Psoas muscle (tissue), 8 donors: ENCODE data around the gene VAT1. TPM values are rescaled to one million over a fixed set of nuclear protein-coding genes. Genes with fewer than 3 reads are reported as not detected.

Experiments
- ATAC-seq, 4 donors: fragments of 200-7000 bp; cut with Tn5 transposase; one replicate each; pipeline ENCODE4 v1.9.1; 2020; ENCODE audit warnings: moderate library complexity in 3 of 4, mild to moderate bottlenecking in 2 of 4
- DNase-seq, 2 donors: peaks; one replicate each; pipeline ENCODE4 v3.0.0-alpha.2; 2020
- H3K27ac ChIP-seq: fragments of 200-600 bp; one replicate; pipeline ENCODE4 v1.8.0; 2022
- H3K27me3 ChIP-seq, 3 donors: fragments of 200-600 bp in 1 of 3; one replicate each; pipeline versions ENCODE4 v1.6.1 to v1.8.0; 2013 to 2022; ENCODE audit warnings: low read length in 2 of 3, mild to moderate bottlenecking in 2 of 3, moderate library complexity in 1 of 3; ENCODE audit not compliant: insufficient read depth in 3 of 3
- H3K36me3 ChIP-seq, 2 donors: fragments of 200-600 bp in 1 of 2; one replicate each; pipeline versions ENCODE4 v1.6.1 to v1.8.0; 2013 to 2022; ENCODE audit warnings: low read depth in 1 of 2, mild to moderate bottlenecking in 1 of 2, moderate library complexity in 1 of 2; ENCODE audit not compliant: insufficient read depth in 1 of 2
- H3K4me1 ChIP-seq: fragments of 200-600 bp; one replicate; pipeline ENCODE4 v1.8.0; 2022
- H3K4me3 ChIP-seq: fragments of 200-600 bp; one replicate; pipeline ENCODE4 v1.8.0; 2022; ENCODE audit warnings: mild to moderate bottlenecking
- H3K9me3 ChIP-seq: fragments of 200-600 bp; one replicate; pipeline ENCODE4 v1.8.0; 2022
- WGBS, 3 donors: extraction: QIAGEN DNeasy Blood & Tissue Kit; methylation state at CpG; one replicate each; pipeline versions ENCODE4 v1.1.6 to v1.1.7; 2013; 5-methylcytosine and 5-hydroxymethylcytosine counted together
- intact Hi-C, 2 donors: fragments of 100-400 bp; cut with DNase I; formaldehyde crosslinking; loops; one replicate each; pipeline versions ENCODE4 v1.11.0 to v1.14.2; 2022
- polyA plus RNA-seq, 3 donors: library from polyadenylated mRNA; stranded (reverse); fragments of 200-250 nt; gene quantifications; one replicate each; pipeline ENCODE4 v1.2.3, GENCODE V29; 2013
- total RNA-seq, 4 donors: library from RNA; stranded (reverse); fragmentation: NEBNext Ultra II Directional in 2 of 4; extraction: Animal tissue kit (Norgen Biotek cat#: 25700) in 2 of 4; gene quantifications; one replicate each; pipeline versions ENCODE4 v1.2.1 to v1.2.4, GENCODE V29; 2021 to 2023
- TF ChIP-seq, protein P1 (sequence below): fragments of 200-600 bp; IDR thresholded peaks from one replicate; pipeline ENCODE4 v1.8.0; 2022; ENCODE audit warnings: antibody characterized with exemption
- donor health status: healthy with polysubstance abuse.
- donor health status: DM: no; HTN: no; CAD: no; lungs with moderate emphysema.
- donor health status: Bipolar disorder and iron deficiency.
- donor health status: healthy.
- donor health status: DM: yes; HTN: yes; CAD: no.
- donor health status: DM: no; HTN: no; CAD: no.
- donor health status: DM: no; HTN: no; CAD: no.
- donor health status: DM: yes; HTN: yes; CAD: no.

The VAT1 gene
- total and polyA plus RNA-seq, 7 donors = 19.2 to 50.6 (median 20.2) TPM

DNA sequence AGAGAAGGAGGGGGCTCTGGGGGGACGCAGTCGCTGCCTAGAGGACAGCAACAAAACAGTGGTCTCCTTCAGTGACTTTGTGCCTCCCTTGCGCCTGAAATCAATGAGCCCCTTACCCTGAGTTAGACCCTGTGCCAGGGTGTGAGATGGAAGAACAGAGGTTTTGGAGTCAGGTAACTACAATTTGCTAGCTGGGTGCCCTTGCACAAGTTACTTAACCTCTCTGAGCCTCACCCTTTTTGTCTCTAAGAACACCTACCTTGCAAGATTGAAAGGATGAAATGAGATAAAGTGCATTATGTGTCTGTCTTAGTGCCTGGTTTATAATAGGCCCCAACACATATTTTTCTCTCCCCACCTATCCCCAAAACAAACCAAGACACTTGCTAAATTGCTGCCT lies 12.7 kb upstream of the VAT1 start:
- ATAC-seq (no peak), DNase-seq (no peak)
- no peaks in the 10 kb centered on the region for H3K9me3 ChIP-seq
- H3K36me3 ChIP-seq = no peaks in the 10 kb centered on the region
- no peak overlapping the region for H3K27ac ChIP-seq
- intact Hi-C loops = no loop called here
- no peaks in the 10 kb centered on the region for H3K27me3 ChIP-seq
- WGBS, 3 donors = 72 to 83% (median 81%) methylated on average over 3 of the region's 3 CpGs
- TF ChIP-seq, protein P1, sequence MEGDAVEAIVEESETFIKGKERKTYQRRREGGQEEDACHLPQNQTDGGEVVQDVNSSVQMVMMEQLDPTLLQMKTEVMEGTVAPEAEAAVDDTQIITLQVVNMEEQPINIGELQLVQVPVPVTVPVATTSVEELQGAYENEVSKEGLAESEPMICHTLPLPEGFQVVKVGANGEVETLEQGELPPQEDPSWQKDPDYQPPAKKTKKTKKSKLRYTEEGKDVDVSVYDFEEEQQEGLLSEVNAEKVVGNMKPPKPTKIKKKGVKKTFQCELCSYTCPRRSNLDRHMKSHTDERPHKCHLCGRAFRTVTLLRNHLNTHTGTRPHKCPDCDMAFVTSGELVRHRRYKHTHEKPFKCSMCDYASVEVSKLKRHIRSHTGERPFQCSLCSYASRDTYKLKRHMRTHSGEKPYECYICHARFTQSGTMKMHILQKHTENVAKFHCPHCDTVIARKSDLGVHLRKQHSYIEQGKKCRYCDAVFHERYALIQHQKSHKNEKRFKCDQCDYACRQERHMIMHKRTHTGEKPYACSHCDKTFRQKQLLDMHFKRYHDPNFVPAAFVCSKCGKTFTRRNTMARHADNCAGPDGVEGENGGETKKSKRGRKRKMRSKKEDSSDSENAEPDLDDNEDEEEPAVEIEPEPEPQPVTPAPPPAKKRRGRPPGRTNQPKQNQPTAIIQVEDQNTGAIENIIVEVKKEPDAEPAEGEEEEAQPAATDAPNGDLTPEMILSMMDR = no peak
- H3K4me1 ChIP-seq = peaks cover under 1% of the 10 kb centered on the region
- H3K4me3 ChIP-seq = no peak overlapping the region

DNA sequence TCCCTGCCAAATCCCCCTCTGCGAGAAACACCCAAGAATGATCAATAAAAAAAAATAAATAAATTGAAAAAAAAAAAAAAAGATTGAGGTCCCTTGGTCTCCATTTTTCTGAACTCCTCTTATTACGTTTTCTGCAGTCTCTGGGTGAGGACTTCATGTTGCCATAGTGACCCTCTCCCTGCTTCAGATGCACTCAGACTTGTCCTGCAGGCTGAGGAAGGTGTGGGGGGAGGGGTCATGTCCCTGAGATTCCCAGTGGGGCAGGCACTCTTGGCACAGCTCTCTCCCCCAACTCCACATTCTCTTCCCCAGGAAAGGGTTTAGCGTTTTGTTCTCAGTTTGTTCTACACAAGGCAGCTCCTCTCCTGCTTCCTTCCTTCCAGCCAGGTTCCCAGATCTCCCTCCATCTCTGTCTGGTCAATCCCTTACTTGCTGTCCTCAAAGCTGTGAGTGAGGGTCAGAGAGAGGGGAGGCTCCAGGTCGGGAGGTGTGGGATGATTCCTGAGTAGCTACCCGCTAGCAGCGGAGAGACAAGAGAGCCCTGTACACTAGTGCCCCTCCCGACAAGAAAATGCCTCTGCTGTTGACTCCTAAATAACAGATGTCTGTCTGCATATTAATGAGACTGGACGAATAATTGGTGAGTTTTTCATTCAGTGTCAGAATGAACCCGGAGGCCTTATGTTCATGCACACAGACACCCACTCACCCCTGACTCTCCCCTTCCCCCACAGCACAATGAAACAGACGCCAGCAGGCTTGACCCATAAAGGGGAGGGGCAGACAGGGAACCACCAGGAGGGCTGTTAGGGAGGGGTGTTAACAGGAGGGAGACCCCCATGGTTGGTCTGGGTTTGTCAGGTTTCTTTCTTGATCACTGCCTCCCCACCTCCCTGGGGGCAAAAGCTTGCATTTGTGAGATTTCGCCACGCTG lies 12.0 kb upstream of the VAT1 start:
- Histone ChIP-seq H3K36me3 (no peaks in the 10 kb centered on the region), H3K27me3 (no peaks in the 10 kb centered on the region), H3K4me3 (no peak overlapping the region), H3K27ac (no peak overlapping the region), H3K4me1 (peaks cover 4% of the 10 kb centered on the region), H3K9me3 (no peaks in the 10 kb centered on the region)
- intact Hi-C loops = no loop called here
- no peak for ATAC-seq
- TF ChIP-seq, protein P1 = no peak
- no peak for DNase-seq
- 51 to 60% (median 53%) methylated on average over 12 of the region's 12 CpGs for WGBS, 3 donors

DNA sequence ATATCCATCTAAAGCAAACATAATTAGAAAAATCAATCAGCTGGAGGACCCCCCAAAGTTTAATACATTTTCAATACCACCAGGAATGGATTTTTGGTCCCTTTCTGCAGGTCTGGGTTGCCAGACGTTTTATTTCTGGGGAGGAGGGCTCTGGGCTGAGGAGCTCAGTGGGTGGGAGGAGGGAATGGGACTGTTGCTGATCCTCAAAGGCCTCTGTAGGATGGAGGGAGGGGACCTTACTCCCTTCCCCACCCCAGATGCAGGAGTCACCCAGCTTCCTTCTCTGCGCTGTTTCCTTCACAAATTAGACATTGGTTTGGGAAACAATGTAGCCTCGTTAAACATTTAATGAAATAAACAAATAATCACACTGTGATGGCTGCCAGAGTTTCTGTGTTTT lies 9.5 kb upstream of the VAT1 start:
- intact Hi-C loops = no loop called here
- peaks cover 0 to 2% (median 0%) of the 10 kb centered on the region in 3 donors for H3K27me3 ChIP-seq
- TF ChIP-seq, protein P1 = no peak
- H3K4me1 ChIP-seq = peaks cover 7% of the 10 kb centered on the region
- H3K36me3 ChIP-seq = no peaks in the 10 kb centered on the region
- H3K9me3 ChIP-seq = no peaks in the 10 kb centered on the region
- H3K4me3 ChIP-seq = no peak overlapping the region
- no peak for ATAC-seq
- H3K27ac ChIP-seq = no peak overlapping the region
- 81 to 94% (median 91%) methylated on average over 3 of the region's 3 CpGs for WGBS, 3 donors
- no peak for DNase-seq

DNA sequence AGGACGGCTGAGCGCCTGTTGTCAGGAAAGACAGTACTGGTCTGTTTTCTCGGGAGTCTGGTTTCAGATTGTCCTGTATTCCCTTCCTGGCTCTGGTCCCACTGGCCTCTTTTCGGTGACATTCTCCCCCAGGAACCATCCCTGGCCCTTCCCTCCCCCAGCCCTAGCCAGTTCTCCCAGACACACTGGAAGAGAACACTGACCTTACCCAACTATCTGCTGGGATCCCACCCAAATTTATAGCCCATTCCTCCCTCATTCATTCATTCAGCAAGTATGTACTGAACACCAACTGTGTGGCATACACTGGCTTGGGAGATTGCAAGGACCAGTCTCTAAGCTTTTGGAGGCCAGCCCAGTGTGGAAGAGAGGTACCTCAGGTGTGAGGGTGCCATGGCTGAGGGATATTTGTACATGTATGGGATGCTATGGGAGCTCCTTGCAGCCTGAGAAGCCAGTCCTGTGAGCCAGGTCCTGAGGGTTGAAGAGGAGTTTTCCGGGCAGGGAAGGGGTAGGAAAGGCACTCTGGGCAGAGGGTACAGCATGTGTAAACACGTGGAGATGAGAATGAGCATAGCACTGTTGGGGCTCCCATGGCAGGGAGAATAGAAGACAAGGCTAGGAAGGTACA lies 8.1 kb upstream of the VAT1 start:
- intact Hi-C loops = no loop called here
- Histone ChIP-seq H3K27ac (peak overlapping the region; percentile 53), H3K27me3 (peaks cover 0 to 2% (median 0%) of the 10 kb centered on the region in 3 donors), H3K4me3 (no peak overlapping the region), H3K4me1 (peaks cover 7% of the 10 kb centered on the region), H3K9me3 (no peaks in the 10 kb centered on the region), H3K36me3 (no peaks in the 10 kb centered on the region)
- WGBS, 3 donors = 34 to 61% (median 42%) methylated on average over 6 of the region's 6 CpGs
- DNase-seq = no peak
- TF ChIP-seq, protein P1 = no peak
- no peak for ATAC-seq
